CD8-positive, alpha-beta memory T cell (primary cell): ENCODE measurements around the gene MEP1B. TPM values are rescaled to one million over a fixed set of nuclear protein-coding genes. Genes with fewer than 3 reads are reported as not detected.
"Not testable (repeated sequence)": the region's sequence is repeated elsewhere in the genome, so short reads cannot be mapped to it uniquely, and the experiment has no call there.

Source experiments
- CTCF ChIA-PET: fragments of 350-600 bp; sonication (Branson Sonifier 250); formaldehyde crosslinking; loops from one replicate; lab custom pipeline; 2021; ENCODE audit warnings: antibody characterized with exemption; lab: Charles Lee
- POLR2A ChIA-PET: fragments of 350-600 bp; sonication (Branson Sonifier 250); formaldehyde crosslinking; loops from one replicate; lab custom pipeline; 2021; ENCODE audit warnings: antibody characterized with exemption; lab: Charles Lee
- DNase-seq, 5 donors: peaks; one replicate each; pipeline versions ENCODE4 v3.0.0 to v3.0.0-alpha.2; 2020 to 2022; ENCODE audit warnings: mixed read lengths in 1 of 5
- H3K27ac ChIP-seq: one replicate; pipeline ENCODE4 v1.7.0; 2013; ENCODE audit warnings: low read depth, mild to moderate bottlenecking, low read length, moderate library complexity
- H3K27me3 ChIP-seq: 2 replicates; pipeline ENCODE4 v1.7.0; 2013; ENCODE audit warnings: low read length, mild to moderate bottlenecking; ENCODE audit not compliant: insufficient read depth, poor library complexity, severe bottlenecking
- H3K36me3 ChIP-seq: 2 replicates; pipeline ENCODE4 v1.7.0; 2013; ENCODE audit warnings: mild to moderate bottlenecking, low read length, moderate library complexity; ENCODE audit not compliant: insufficient read depth
- H3K4me1 ChIP-seq: 2 replicates; pipeline ENCODE4 v1.7.0; 2013; ENCODE audit warnings: mild to moderate bottlenecking, low read length, moderate library complexity; ENCODE audit not compliant: insufficient read depth
- H3K4me3 ChIP-seq: 2 replicates; pipeline ENCODE4 v1.7.0; 2013; ENCODE audit warnings: mild to moderate bottlenecking, low read length
- H3K9me3 ChIP-seq: 2 replicates; pipeline ENCODE4 v1.7.0; 2013; ENCODE audit warnings: mild to moderate bottlenecking, low read length
- H3K27ac Mint-ChIP-seq, 8 donors: one replicate each; pipeline ENCODE4 v1.8.0; 2020 to 2021; ENCODE audit warnings: mixed read lengths in 8 of 8, mild to moderate bottlenecking in 6 of 8, inconsistent platforms in 3 of 8, moderate library complexity in 3 of 8
- H3K27me3 Mint-ChIP-seq, 2 donors: one replicate each; pipeline ENCODE4 v1.8.0; 2020 to 2021; ENCODE audit warnings: mixed read lengths in 2 of 2, mild to moderate bottlenecking in 1 of 2, moderate library complexity in 1 of 2
- H3K36me3 Mint-ChIP-seq, 3 donors: one replicate each; pipeline ENCODE4 v1.8.0; 2020 to 2021; ENCODE audit warnings: mixed read lengths in 3 of 3, inconsistent platforms in 1 of 3, mild to moderate bottlenecking in 1 of 3
- H3K4me1 Mint-ChIP-seq, 3 donors: one replicate each; pipeline ENCODE4 v1.8.0; 2020 to 2021; ENCODE audit warnings: mixed read lengths in 3 of 3, inconsistent platforms in 1 of 3, mild to moderate bottlenecking in 1 of 3
- H3K4me3 Mint-ChIP-seq, 7 donors: one replicate each; pipeline ENCODE4 v1.8.0; 2020 to 2021; ENCODE audit warnings: mixed read lengths in 7 of 7, mild to moderate bottlenecking in 6 of 7, moderate library complexity in 4 of 7, inconsistent platforms in 2 of 7
- H3K9me3 Mint-ChIP-seq, 5 donors: one replicate each; pipeline ENCODE4 v1.8.0; 2020 to 2022; ENCODE audit warnings: mixed read lengths in 5 of 5, mild to moderate bottlenecking in 3 of 5, moderate library complexity in 2 of 5, inconsistent platforms in 1 of 5
- polyA plus RNA-seq: library from polyadenylated mRNA; unstranded; fragments of 300-500 nt; fragmentation: Illumina TruSeq; gene quantifications from one replicate; pipeline ENCODE4 v1.2.3, GENCODE V29; 2021
- total RNA-seq, 2 experiments: library from RNA; stranded (reverse); gene quantifications; one replicate each; pipeline ENCODE4 v1.2.3, GENCODE V29; 2021

The MEP1B gene
- total RNA-seq, result not detected
- 0.12 TPM for polyA plus RNA-seq

GRCh38 chr18:32189790-32190189 lies at the start of gene MEP1B:
TSS of gene MEP1B (plus strand) at chr18:32190039. CDS start at chr18:32190071, 32 bp downstream.
- no peak within 1 kb of the TSS for H3K27ac Mint-ChIP-seq
- peaks cover 3 to 4% (median 4%) of the 10 kb centered on the region in 5 donors for H3K9me3 Mint-ChIP-seq
- no peak within 1 kb of the TSS for H3K4me3 Mint-ChIP-seq
- CTCF ChIA-PET, result no interaction called here
- Histone ChIP-seq H3K9me3 (no peaks in the 10 kb centered on the region), H3K4me1 (no peaks in the 10 kb centered on the region), H3K4me3 (no peak within 1 kb of the TSS), H3K27ac (no peak within 1 kb of the TSS), H3K27me3 (no peaks in the 10 kb centered on the region), H3K36me3 (no peaks in the 10 kb centered on the region)
- H3K27me3 Mint-ChIP-seq, result peaks cover 10 to 30% of the 10 kb centered on the region in 2 donors
- POLR2A ChIA-PET, result no interaction called here
- no peaks in the 10 kb centered on the region for H3K36me3 Mint-ChIP-seq
- DNase-seq, result no peak
- H3K4me1 Mint-ChIP-seq, result no peaks in the 10 kb centered on the region

- ChIA-PET CTCF (no interaction called here), POLR2A (no interaction called here)
- no peaks in the 10 kb centered on the region for H3K4me1 ChIP-seq
- H3K27ac ChIP-seq, result no peak overlapping the region
- no peak overlapping the region for H3K4me3 ChIP-seq
- Mint-ChIP-seq H3K9me3 (no peaks in the 10 kb centered on the region), H3K36me3 (no peaks in the 10 kb centered on the region), H3K27me3 (peaks cover 0 to 4% of the 10 kb centered on the region in 2 donors), H3K4me3 (no peak overlapping the region), H3K4me1 (peaks cover 0 to 8% (median 8%) of the 10 kb centered on the region in 3 donors), H3K27ac (peak overlapping the region in 1 of 8 donors; percentile 31)
- H3K27me3 ChIP-seq, result no peaks in the 10 kb centered on the region
- H3K9me3 ChIP-seq, result no peaks in the 10 kb centered on the region
- DNase-seq, result no peak
- H3K36me3 ChIP-seq, result no peaks in the 10 kb centered on the region
Measured at GRCh38 chr18:32148185-32148870, 41.5 kb upstream of the MEP1B start.

GRCh38 chr18:32152705-32153448 lies 37.0 kb upstream of the MEP1B start:
- Histone ChIP-seq H3K36me3 (no peaks in the 10 kb centered on the region), H3K27ac (no peak overlapping the region), H3K4me3 (no peak overlapping the region), H3K9me3 (no peaks in the 10 kb centered on the region), H3K4me1 (no peaks in the 10 kb centered on the region), H3K27me3 (no peaks in the 10 kb centered on the region)
- POLR2A ChIA-PET, result no interaction called here
- no peak overlapping the region for H3K4me3 Mint-ChIP-seq
- H3K9me3 Mint-ChIP-seq, result no peaks in the 10 kb centered on the region
- H3K27ac Mint-ChIP-seq, result peak overlapping the region in 1 of 8 donors; percentile 17
- CTCF ChIA-PET, result interaction anchor here (0.7 to 1.9 kb wide), 3 partner anchors 9 to 399 kb away, joined by 3 to 5 read pairs (median 4); no protein-coding TSS in a partner anchor
- H3K36me3 Mint-ChIP-seq, result no peaks in the 10 kb centered on the region
- no peak for DNase-seq
- H3K4me1 Mint-ChIP-seq, result peaks cover 1 to 11% (median 10%) of the 10 kb centered on the region in 3 donors
- H3K27me3 Mint-ChIP-seq, result peaks cover 0 to 19% of the 10 kb centered on the region in 2 donors

GRCh38 chr18:32156855-32157254 lies 33.0 kb upstream of the MEP1B start:
- Mint-ChIP-seq H3K27me3 (peaks cover 0 to 18% of the 10 kb centered on the region in 2 donors), H3K27ac (no peak overlapping the region), H3K4me1 (peaks cover 7 to 17% (median 15%) of the 10 kb centered on the region in 3 donors), H3K4me3 (no peak overlapping the region), H3K9me3 (no peaks in the 10 kb centered on the region), H3K36me3 (no peaks in the 10 kb centered on the region)
- DNase-seq, result no peak
- Histone ChIP-seq H3K27ac (no peak overlapping the region), H3K36me3 (no peaks in the 10 kb centered on the region), H3K27me3 (no peaks in the 10 kb centered on the region), H3K4me3 (no peak overlapping the region), H3K9me3 (no peaks in the 10 kb centered on the region), H3K4me1 (no peaks in the 10 kb centered on the region)
- CTCF ChIA-PET, result interaction anchor here (1.3 to 3.8 kb wide), 3 partner anchors 10 to 400 kb away, joined by 4 to 88 read pairs (median 13); no protein-coding TSS in a partner anchor
- POLR2A ChIA-PET, result no interaction called here

- Mint-ChIP-seq H3K27ac (no peak overlapping the region), H3K4me3 (peak overlapping the region in 2 of 7 donors; percentile 65 to 74), H3K36me3 (no peaks in the 10 kb centered on the region), H3K4me1 (peaks cover 7 to 17% (median 15%) of the 10 kb centered on the region in 3 donors), H3K27me3 (peaks cover 0 to 18% of the 10 kb centered on the region in 2 donors), H3K9me3 (no peaks in the 10 kb centered on the region)
- DNase-seq, result no peak
- no peaks in the 10 kb centered on the region for H3K9me3 ChIP-seq
- no peaks in the 10 kb centered on the region for H3K36me3 ChIP-seq
- POLR2A ChIA-PET, result no interaction called here
- no peak overlapping the region for H3K27ac ChIP-seq
- no peaks in the 10 kb centered on the region for H3K4me1 ChIP-seq
- CTCF ChIA-PET, result interaction anchor here (0.9 to 3.8 kb wide), 12 partner anchors 10 to 405 kb away, joined by 3 to 88 read pairs (median 4); partner anchors contain the start of gene GAREM1
- H3K4me3 ChIP-seq, result no peak overlapping the region
- H3K27me3 ChIP-seq, result no peaks in the 10 kb centered on the region
Measured at GRCh38 chr18:32157580-32157979, 32.3 kb upstream of the MEP1B start.

- peak; percentile 50 to 77 (median 61) for DNase-seq
- Histone ChIP-seq H3K9me3 (no peaks in the 10 kb centered on the region), H3K4me1 (no peaks in the 10 kb centered on the region), H3K27me3 (no peaks in the 10 kb centered on the region), H3K36me3 (no peaks in the 10 kb centered on the region), H3K4me3 (peak overlapping the region; percentile 41), H3K27ac (no peak overlapping the region)
- CTCF ChIA-PET, result interaction anchor here (0.8 to 3.8 kb wide), 13 partner anchors 9 to 404 kb away, joined by 3 to 88 read pairs (median 4); partner anchors contain the start of gene GAREM1
- Mint-ChIP-seq H3K4me1 (peaks cover 7 to 12% (median 9%) of the 10 kb centered on the region in 3 donors), H3K4me3 (peak overlapping the region; percentile 4 to 88 (median 75)), H3K27ac (peak overlapping the region in 1 of 8 donors; percentile 13), H3K9me3 (no peaks in the 10 kb centered on the region), H3K27me3 (peaks cover 0 to 18% of the 10 kb centered on the region in 2 donors), H3K36me3 (no peaks in the 10 kb centered on the region)
- POLR2A ChIA-PET, result no interaction called here
Measured at GRCh38 chr18:32158108-32158624, 31.7 kb upstream of the MEP1B start.

GRCh38 chr18:32158631-32159030 lies 31.2 kb upstream of the MEP1B start:
- DNase-seq, H3K9me3 ChIP-seq, H3K36me3 Mint-ChIP-seq, H3K27ac Mint-ChIP-seq, H3K27me3 ChIP-seq, H3K4me1 ChIP-seq, H3K36me3 ChIP-seq, H3K9me3 Mint-ChIP-seq, H3K4me3 ChIP-seq, H3K4me1 Mint-ChIP-seq, H3K27ac ChIP-seq, POLR2A ChIA-PET: not testable (repeated sequence)
- Mint-ChIP-seq H3K4me3 (peak overlapping the region in 6 of 7 donors; percentile 65 to 88 (median 76)), H3K27me3 (peaks cover 0 to 18% of the 10 kb centered on the region in 2 donors)
- CTCF ChIA-PET, result interaction anchor here (0.8 to 3.8 kb wide), 10 partner anchors 9 to 404 kb away, joined by 3 to 88 read pairs (median 4); no protein-coding TSS in a partner anchor
